ENCODE results near the gene TCERG1. TPM values are rescaled to one million over a fixed set of nuclear protein-coding genes. Genes with fewer than 3 reads are reported as not detected.
"Not testable (repeated sequence)": the region's sequence is repeated elsewhere in the genome, so short reads cannot be mapped to it uniquely, and the experiment has no call there.

The TCERG1 gene
- polyA plus RNA-seq, 4 donors, result 22.2 to 75.3 (median 28.8) TPM

- Histone ChIP-seq H3K4me1 (ENCODE audit: control insufficient read depth in 3 of 3, insufficient read depth in 2 of 3, low read depth in 1 of 3, low read length in 2 of 3) (no peaks in the 10 kb centered on the region), H3K27me3 (ENCODE audit: control insufficient read depth in 3 of 3, insufficient read depth in 3 of 3, low read length in 3 of 3) (peaks cover 0 to 5% (median 0%) of the 10 kb centered on the region in 3 donors), H3K4me3 (ENCODE audit: low read depth in 1 of 3, low read length in 3 of 3) (no peak overlapping the region), H3K9me3 (ENCODE audit: control insufficient read depth in 2 of 2, insufficient read depth in 1 of 2, low read depth in 1 of 2, low read length in 1 of 2) (no peaks in the 10 kb centered on the region), H3K27ac (ENCODE audit: low read depth in 1 of 3, low read length in 2 of 3) (no peak overlapping the region), H3K36me3 (ENCODE audit: control insufficient read depth in 3 of 3, insufficient read depth in 2 of 3, low read depth in 1 of 3, low read length in 3 of 3) (no peaks in the 10 kb centered on the region)
- WGBS, 3 donors, result 26 to 42% (median 29%) methylated on average over 2 of the region's 2 CpGs
- FAIRE-seq, result no peak
- DNase-seq, result no peak
Measured at GRCh38 chr5:146548781-146549449, 101.8 kb downstream of the TCERG1 start.

DNA sequence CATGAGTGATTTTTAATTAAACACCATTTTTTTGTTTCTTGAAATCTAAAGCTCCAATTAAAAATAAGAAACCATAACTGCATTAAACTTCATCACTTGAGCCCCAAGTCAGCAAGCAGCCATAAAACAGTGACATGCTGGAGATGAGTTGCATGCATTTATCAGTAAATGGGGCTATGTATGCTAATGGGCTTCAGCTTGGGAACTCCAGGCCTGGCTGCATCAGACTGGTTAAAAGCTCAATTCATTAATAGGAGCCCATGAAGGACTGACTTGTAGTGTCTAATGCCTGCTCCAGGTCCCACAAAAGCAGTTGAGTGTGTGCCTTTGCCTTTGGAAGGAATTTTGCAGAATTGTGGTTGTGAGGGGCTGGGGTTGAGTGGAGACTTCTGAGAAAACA is 102.5 kb downstream of the TCERG1 start:
- Histone ChIP-seq H3K27me3 (ENCODE audit: control insufficient read depth in 3 of 3, insufficient read depth in 3 of 3, low read length in 3 of 3) (peaks cover 0 to 5% (median 0%) of the 10 kb centered on the region in 3 donors), H3K4me3 (ENCODE audit: low read depth in 1 of 3, low read length in 3 of 3) (no peak overlapping the region), H3K4me1 (ENCODE audit: control insufficient read depth in 3 of 3, insufficient read depth in 2 of 3, low read depth in 1 of 3, low read length in 2 of 3) (no peaks in the 10 kb centered on the region), H3K36me3 (ENCODE audit: control insufficient read depth in 3 of 3, insufficient read depth in 2 of 3, low read depth in 1 of 3, low read length in 3 of 3) (no peaks in the 10 kb centered on the region), H3K9me3 (ENCODE audit: control insufficient read depth in 2 of 2, insufficient read depth in 1 of 2, low read depth in 1 of 2, low read length in 1 of 2) (no peaks in the 10 kb centered on the region), H3K27ac (ENCODE audit: low read depth in 1 of 3, low read length in 2 of 3) (no peak overlapping the region)
- no peak for FAIRE-seq
- no peak for DNase-seq

GRCh38 chr5:146553446-146553845 is 106.3 kb downstream of the TCERG1 start:
- FAIRE-seq, result no peak
- no peak overlapping the region for H3K27ac ChIP-seq (ENCODE audit: low read depth in 1 of 3, low read length in 2 of 3)
- H3K4me1 ChIP-seq (ENCODE audit: control insufficient read depth in 3 of 3, insufficient read depth in 2 of 3, low read depth in 1 of 3, low read length in 2 of 3), result no peaks in the 10 kb centered on the region
- no peak for DNase-seq
- 58 to 63% (median 58%) methylated on average over 3 of the region's 3 CpGs for WGBS, 3 donors
- no peaks in the 10 kb centered on the region for H3K36me3 ChIP-seq (ENCODE audit: control insufficient read depth in 3 of 3, insufficient read depth in 2 of 3, low read depth in 1 of 3, low read length in 3 of 3)
- no peaks in the 10 kb centered on the region for H3K9me3 ChIP-seq (ENCODE audit: control insufficient read depth in 2 of 2, insufficient read depth in 1 of 2, low read depth in 1 of 2, low read length in 1 of 2)
- H3K27me3 ChIP-seq (ENCODE audit: control insufficient read depth in 3 of 3, insufficient read depth in 3 of 3, low read length in 3 of 3), result peaks cover 0 to 3% (median 0%) of the 10 kb centered on the region in 3 donors
- H3K4me3 ChIP-seq (ENCODE audit: low read depth in 1 of 3, low read length in 3 of 3), result no peak overlapping the region

DNA sequence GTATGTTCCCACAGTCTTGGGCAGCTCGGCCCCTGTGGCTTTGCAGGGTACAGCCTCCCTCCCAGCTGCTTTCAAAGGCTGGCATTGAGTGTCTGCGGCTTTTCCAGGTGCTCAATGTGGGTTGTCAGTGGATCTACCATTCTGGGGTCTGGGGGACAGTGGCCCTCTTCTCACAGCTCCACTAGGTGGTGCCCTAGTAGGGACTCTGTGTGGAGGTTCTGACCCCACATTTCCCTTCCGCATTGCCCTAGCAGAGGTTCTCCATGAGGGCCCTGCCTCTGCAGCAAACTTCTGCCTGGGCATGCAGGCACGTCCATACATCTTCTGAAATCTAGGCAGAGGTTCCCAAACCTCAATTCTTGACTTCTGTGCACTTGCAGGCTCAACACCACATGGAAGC is 109.8 kb downstream of the TCERG1 start:
- FAIRE-seq; H3K27ac ChIP-seq (ENCODE audit: low read depth in 1 of 3, low read length in 2 of 3); H3K4me1 ChIP-seq (ENCODE audit: control insufficient read depth in 3 of 3, insufficient read depth in 2 of 3, low read depth in 1 of 3, low read length in 2 of 3); H3K36me3 ChIP-seq (ENCODE audit: control insufficient read depth in 3 of 3, insufficient read depth in 2 of 3, low read depth in 1 of 3, low read length in 3 of 3); H3K4me3 ChIP-seq (ENCODE audit: low read depth in 1 of 3, low read length in 3 of 3); DNase-seq; H3K27me3 ChIP-seq (ENCODE audit: control insufficient read depth in 3 of 3, insufficient read depth in 3 of 3, low read length in 3 of 3); H3K9me3 ChIP-seq (ENCODE audit: control insufficient read depth in 2 of 2, insufficient read depth in 1 of 2, low read depth in 1 of 2, low read length in 1 of 2): not testable (repeated sequence)
- WGBS, 3 donors, result 63 to 84% (median 78%) methylated on average over 4 of the region's 4 CpGs

GRCh38 chr5:146560205-146560812 is 113.2 kb downstream of the TCERG1 start:
- DNase-seq, result no peak
- Histone ChIP-seq H3K36me3 (ENCODE audit: control insufficient read depth in 3 of 3, insufficient read depth in 2 of 3, low read depth in 1 of 3, low read length in 3 of 3) (no peaks in the 10 kb centered on the region), H3K27ac (ENCODE audit: low read depth in 1 of 3, low read length in 2 of 3) (no peak overlapping the region), H3K4me3 (ENCODE audit: low read depth in 1 of 3, low read length in 3 of 3) (no peak overlapping the region), H3K9me3 (ENCODE audit: control insufficient read depth in 2 of 2, insufficient read depth in 1 of 2, low read depth in 1 of 2, low read length in 1 of 2) (no peaks in the 10 kb centered on the region), H3K27me3 (ENCODE audit: control insufficient read depth in 3 of 3, insufficient read depth in 3 of 3, low read length in 3 of 3) (no peaks in the 10 kb centered on the region), H3K4me1 (ENCODE audit: control insufficient read depth in 3 of 3, insufficient read depth in 2 of 3, low read depth in 1 of 3, low read length in 2 of 3) (no peaks in the 10 kb centered on the region)
- FAIRE-seq, result no peak
- WGBS, 3 donors, result 37 to 48% (median 44%) methylated on average over 3 of the region's 3 CpGs

Other genes with a start within 250 kb of the TCERG1 start
- 10 to 100 TPM in 1 of 4 donors, 1 to 10 TPM in 3; 6.7 to 19.0 (median 8.4) TPM for gene RBM27, start 243.7 kb upstream of the TCERG1 start, polyA plus RNA-seq
- gene POU4F3, start 108.5 kb upstream of the TCERG1 start, polyA plus RNA-seq, result under 1 TPM in 2 of 4 donors, not detected in 2; 0.03 to 0.04 TPM
- under 1 TPM in 1 of 4 donors, not detected in 3; 0.01 TPM for gene GPR151, start 68.9 kb downstream of the TCERG1 start, polyA plus RNA-seq